HL-60 (cell line): Measurements from ENCODE around the gene TBX15.

Experiments used
- DNase-seq, 2 experiments: peaks; one replicate each; pipeline ENCODE4 v3.0.0-alpha.2; 2010 to 2020; ENCODE audit warnings: low read depth in 1 of 2, low spot score in 1 of 2
- H3K27ac ChIP-seq: fragments of 250-450 bp; sonication (Bioruptor Pico); replicated peaks from 2 replicates; pipeline ENCODE4 v1.5.1; 2020; ENCODE audit warnings: mild to moderate bottlenecking, moderate library complexity
- H3K27me3 ChIP-seq: fragments of 250-450 bp; sonication (Bioruptor Pico); 2 replicates; pipeline ENCODE4 v1.5.1; 2021; ENCODE audit warnings: mild to moderate bottlenecking, moderate library complexity; ENCODE audit not compliant: insufficient read depth, poor library complexity, severe bottlenecking
- H3K4me3 ChIP-seq: replicated peaks from 2 replicates; pipeline ENCODE4 v1.5.1; 2011; ENCODE audit warnings: mild to moderate bottlenecking, control low read depth, low read length; ENCODE audit not compliant: insufficient read depth
- CTCF ChIP-seq: IDR thresholded peaks from one replicate; pipeline ENCODE4 v1.5.1; 2011; ENCODE audit warnings: low read length, control low read depth, inconsistent platforms; ENCODE audit not compliant: insufficient read depth
- GABPA ChIP-seq: IDR thresholded peaks from 2 replicates; pipeline ENCODE4 v1.6.1; 2012; ENCODE audit warnings: low read depth
- POLR2AphosphoS5 ChIP-seq: IDR thresholded peaks from 2 replicates; pipeline ENCODE4 v1.6.1; 2012; ENCODE audit warnings: low read depth
- REST ChIP-seq: IDR thresholded peaks from 2 replicates; pipeline ENCODE4 v1.6.1; 2012; ENCODE audit warnings: low read depth; ENCODE audit not compliant: insufficient replicate concordance
- SPI1 ChIP-seq: IDR thresholded peaks from 2 replicates; pipeline ENCODE4 v1.6.1; 2012; ENCODE audit warnings: low read depth, mild to moderate bottlenecking, borderline replicate concordance

Gene TBX15

GRCh38 chr1:118912574-118912973 lies 75.6 kb downstream of the TBX15 start:
- Histone ChIP-seq H3K27ac (no peak overlapping the region), H3K27me3 (no peaks in the 10 kb centered on the region), H3K4me3 (no peak overlapping the region)
- no peak for DNase-seq
- TF ChIP-seq GABPA (no peak), SPI1 (no peak), REST (no peak), POLR2AphosphoS5 (no peak), CTCF (no peak)

DNA sequence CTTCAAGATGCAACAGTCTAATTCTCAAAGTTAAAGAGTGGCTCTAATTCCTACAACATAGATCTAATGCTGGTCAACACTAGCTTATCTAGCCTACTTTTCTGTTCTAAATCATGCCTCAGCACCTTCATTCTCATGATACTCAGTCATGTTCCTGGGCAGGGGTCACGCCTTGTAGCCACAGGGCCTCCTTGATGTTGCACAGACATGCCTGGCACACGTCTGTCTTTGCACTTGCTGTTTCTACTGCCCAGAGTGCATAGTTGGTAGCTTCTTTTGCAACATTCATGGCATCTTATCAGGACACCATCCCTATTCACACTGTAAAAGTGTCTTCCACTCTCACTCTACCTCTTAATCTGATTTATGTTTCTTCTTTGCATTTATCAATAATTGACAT lies 76.6 kb downstream of the TBX15 start:
- TF ChIP-seq CTCF = no peak
- no peak for TF ChIP-seq SPI1
- no peak for TF ChIP-seq GABPA
- TF ChIP-seq POLR2AphosphoS5 = no peak
- TF ChIP-seq REST = no peak
- DNase-seq = no peak
- Histone ChIP-seq H3K27me3 (no peaks in the 10 kb centered on the region), H3K27ac (no peak overlapping the region), H3K4me3 (no peak overlapping the region)

- DNase-seq = no peak
- Histone ChIP-seq H3K27me3 (no peaks in the 10 kb centered on the region), H3K4me3 (no peak overlapping the region), H3K27ac (no peak overlapping the region)
- TF ChIP-seq CTCF = no peak
- no peak for TF ChIP-seq REST
- TF ChIP-seq POLR2AphosphoS5 = no peak
- TF ChIP-seq GABPA = no peak
- TF ChIP-seq SPI1 = no peak
Observed at GRCh38 chr1:118907466-118907865, 80.7 kb downstream of the TBX15 start.
